ENCODE measurements around the gene PPP1R12B.

Gene PPP1R12B

DNA sequence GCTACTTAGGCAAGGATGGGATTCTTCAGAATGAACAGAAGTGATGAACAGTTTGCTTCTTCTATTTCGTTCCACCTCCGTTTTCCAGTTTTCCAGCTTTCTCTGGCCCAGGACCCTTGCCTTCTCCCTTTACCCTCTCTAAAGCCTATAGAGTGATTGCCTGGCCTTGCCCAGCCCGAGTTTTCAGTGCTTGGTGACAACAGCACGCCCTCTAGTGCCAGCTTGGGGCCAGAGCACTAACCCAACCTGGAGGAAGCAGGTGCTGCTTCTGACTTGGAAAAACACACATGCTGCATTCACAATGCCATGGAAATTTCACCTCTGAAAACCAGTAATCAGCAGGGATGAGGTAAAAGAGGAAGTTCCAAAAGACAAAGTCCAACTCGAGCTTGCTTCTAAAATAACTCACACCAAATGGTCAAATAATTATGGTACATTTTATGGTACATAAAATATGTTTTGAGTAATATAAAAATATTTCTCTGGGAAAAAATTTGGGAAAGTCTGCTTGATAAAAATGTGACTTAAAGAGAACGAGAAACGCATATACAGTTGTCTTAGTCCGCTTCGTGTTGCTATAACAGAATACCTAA is 32.8 kb upstream of the PPP1R12B start:
- DNase-seq (ENCODE audit: low spot score): peak; percentile 75
- no peak overlapping the region for H4K8ac ChIP-seq (ENCODE audit: low read depth, low read length)
- no peak overlapping the region for H3K23ac ChIP-seq (ENCODE audit: low read depth, low read length, poor library complexity)
- no peak overlapping the region for H3K9ac ChIP-seq (ENCODE audit: low read depth, low read length, poor library complexity)
- H2AK5ac ChIP-seq (ENCODE audit: low read depth, low read length): no peak overlapping the region
- no peak overlapping the region for H3K14ac ChIP-seq (ENCODE audit: low read length)
- no peak overlapping the region for H3K4me3 ChIP-seq (ENCODE audit: low read length in 2 of 2)
- no CpG with 5 or more reads among the region's 9 CpGs for WGBS, 2 donors (ENCODE audit: extremely low coverage in 2 of 2, insufficient read length in 2 of 2, insufficient replicate concordance in 1 of 2)
- no peak overlapping the region for H2BK15ac ChIP-seq (ENCODE audit: low read length)
- no peak overlapping the region for H2AFZ ChIP-seq (ENCODE audit: low read length)
- H2BK5ac ChIP-seq (ENCODE audit: low read length): no peak overlapping the region
- H3K18ac ChIP-seq (ENCODE audit: low read length): no peak overlapping the region
- no peak overlapping the region for H2BK120ac ChIP-seq (ENCODE audit: low read depth, low read length)
- H3K27ac ChIP-seq (replicated peaks; ENCODE audit: low read length): no peak overlapping the region
- no peak overlapping the region for H4K91ac ChIP-seq (ENCODE audit: low read depth, low read length, poor library complexity)
- H3K9me3 ChIP-seq (replicated peaks in 1 of 2; ENCODE audit: control insufficient read depth in 2 of 2, insufficient read depth in 1 of 2, low read depth in 1 of 2, low read length in 2 of 2): no peaks in the 10 kb centered on the region
- no peak overlapping the region for H3K4me2 ChIP-seq (ENCODE audit: insufficient read depth, low read length, poor library complexity, severe bottlenecking)
- H2BK12ac ChIP-seq (ENCODE audit: low read length): no peak overlapping the region
- H3K79me1 ChIP-seq (ENCODE audit: low read depth, low read length): no peaks in the 10 kb centered on the region
- no peaks in the 10 kb centered on the region for H3K4me1 ChIP-seq (ENCODE audit: control insufficient read depth in 2 of 2, insufficient read depth in 1 of 2, low read depth in 1 of 2, low read length in 2 of 2)
- H3K36me3 ChIP-seq (replicated peaks in 1 of 2; ENCODE audit: control insufficient read depth in 2 of 2, insufficient read depth in 2 of 2, low read length in 2 of 2): no peaks in the 10 kb centered on the region
- H3K27me3 ChIP-seq (ENCODE audit: control insufficient read depth in 3 of 3, insufficient read depth in 3 of 3, low read depth in 1 of 3, low read length in 3 of 3): peaks cover 0 to 26% (median 0%) of the 10 kb centered on the region in 3 experiments
- H3K4ac ChIP-seq (ENCODE audit: low read length): no peak overlapping the region

GRCh38 chr1:202316186-202316585 is 32.3 kb upstream of the PPP1R12B start:
- Histone ChIP-seq H3K27me3 (ENCODE audit: control insufficient read depth in 3 of 3, insufficient read depth in 3 of 3, low read depth in 1 of 3, low read length in 3 of 3) (peaks cover 0 to 32% (median 0%) of the 10 kb centered on the region in 3 experiments), H2BK120ac (ENCODE audit: low read depth, low read length) (no peak overlapping the region), H3K27ac (replicated peaks; ENCODE audit: low read length) (no peak overlapping the region), H3K4me3 (ENCODE audit: low read length in 2 of 2) (no peak overlapping the region), H2BK5ac (ENCODE audit: low read length) (no peak overlapping the region), H3K23ac (ENCODE audit: low read depth, low read length, poor library complexity) (no peak overlapping the region), H3K4me2 (ENCODE audit: insufficient read depth, low read length, poor library complexity, severe bottlenecking) (no peak overlapping the region), H2AFZ (ENCODE audit: low read length) (no peak overlapping the region), H2BK15ac (ENCODE audit: low read length) (no peak overlapping the region), H2BK12ac (ENCODE audit: low read length) (no peak overlapping the region), H3K9ac (ENCODE audit: low read depth, low read length, poor library complexity) (no peak overlapping the region), H3K9me3 (replicated peaks in 1 of 2; ENCODE audit: control insufficient read depth in 2 of 2, insufficient read depth in 1 of 2, low read depth in 1 of 2, low read length in 2 of 2) (no peaks in the 10 kb centered on the region), H3K36me3 (replicated peaks in 1 of 2; ENCODE audit: control insufficient read depth in 2 of 2, insufficient read depth in 2 of 2, low read length in 2 of 2) (no peaks in the 10 kb centered on the region), H4K8ac (ENCODE audit: low read depth, low read length) (no peak overlapping the region), H3K14ac (ENCODE audit: low read length) (no peak overlapping the region), H3K79me1 (ENCODE audit: low read depth, low read length) (no peaks in the 10 kb centered on the region), H2AK5ac (ENCODE audit: low read depth, low read length) (no peak overlapping the region), H3K4ac (ENCODE audit: low read length) (no peak overlapping the region), H3K18ac (ENCODE audit: low read length) (no peak overlapping the region), H3K4me1 (ENCODE audit: control insufficient read depth in 2 of 2, insufficient read depth in 1 of 2, low read depth in 1 of 2, low read length in 2 of 2) (no peaks in the 10 kb centered on the region), H4K91ac (ENCODE audit: low read depth, low read length, poor library complexity) (no peak overlapping the region)
- no peak for DNase-seq (ENCODE audit: low spot score)

GRCh38 chr1:202317941-202318925 is 30.3 kb upstream of the PPP1R12B start:
- Histone ChIP-seq H2AK5ac (ENCODE audit: low read depth, low read length) (peak overlapping the region; percentile 57), H4K91ac (ENCODE audit: low read depth, low read length, poor library complexity) (no peak overlapping the region), H2BK12ac (ENCODE audit: low read length) (peak overlapping the region; percentile 63), H3K4ac (ENCODE audit: low read length) (no peak overlapping the region), H3K4me3 (ENCODE audit: low read length in 2 of 2) (no peak overlapping the region), H3K4me1 (ENCODE audit: control insufficient read depth in 2 of 2, insufficient read depth in 1 of 2, low read depth in 1 of 2, low read length in 2 of 2) (no peaks in the 10 kb centered on the region), H3K9ac (ENCODE audit: low read depth, low read length, poor library complexity) (no peak overlapping the region), H3K9me3 (replicated peaks in 1 of 2; ENCODE audit: control insufficient read depth in 2 of 2, insufficient read depth in 1 of 2, low read depth in 1 of 2, low read length in 2 of 2) (no peaks in the 10 kb centered on the region), H2AFZ (ENCODE audit: low read length) (no peak overlapping the region), H3K27me3 (ENCODE audit: control insufficient read depth in 3 of 3, insufficient read depth in 3 of 3, low read depth in 1 of 3, low read length in 3 of 3) (peaks cover 0 to 40% (median 0%) of the 10 kb centered on the region in 3 experiments), H3K36me3 (replicated peaks in 1 of 2; ENCODE audit: control insufficient read depth in 2 of 2, insufficient read depth in 2 of 2, low read length in 2 of 2) (no peaks in the 10 kb centered on the region), H3K79me1 (ENCODE audit: low read depth, low read length) (no peaks in the 10 kb centered on the region), H2BK120ac (ENCODE audit: low read depth, low read length) (peak overlapping the region; percentile 16), H3K27ac (replicated peaks; ENCODE audit: low read length) (no peak overlapping the region), H3K18ac (ENCODE audit: low read length) (peak overlapping the region; percentile 35), H3K23ac (ENCODE audit: low read depth, low read length, poor library complexity) (peak overlapping the region; percentile 61), H2BK5ac (ENCODE audit: low read length) (no peak overlapping the region), H3K14ac (ENCODE audit: low read length) (peak overlapping the region; percentile 42), H4K8ac (ENCODE audit: low read depth, low read length) (no peak overlapping the region), H3K4me2 (ENCODE audit: insufficient read depth, low read length, poor library complexity, severe bottlenecking) (no peak overlapping the region), H2BK15ac (ENCODE audit: low read length) (peak overlapping the region; percentile 51)
- no CpG with 5 or more reads among the region's 52 CpGs for WGBS, 2 donors (ENCODE audit: extremely low coverage in 2 of 2, insufficient read length in 2 of 2, insufficient replicate concordance in 1 of 2)
- DNase-seq (ENCODE audit: low spot score): no peak

- Histone ChIP-seq H3K27me3 (ENCODE audit: control insufficient read depth in 3 of 3, insufficient read depth in 3 of 3, low read depth in 1 of 3, low read length in 3 of 3) (peaks cover 0 to 46% (median 0%) of the 10 kb centered on the region in 3 experiments), H2BK15ac (ENCODE audit: low read length) (no peak overlapping the region), H3K9ac (ENCODE audit: low read depth, low read length, poor library complexity) (no peak overlapping the region), H4K8ac (ENCODE audit: low read depth, low read length) (no peak overlapping the region), H2BK120ac (ENCODE audit: low read depth, low read length) (no peak overlapping the region), H2BK5ac (ENCODE audit: low read length) (no peak overlapping the region), H3K14ac (ENCODE audit: low read length) (no peak overlapping the region), H3K4me2 (ENCODE audit: insufficient read depth, low read length, poor library complexity, severe bottlenecking) (no peak overlapping the region), H4K91ac (ENCODE audit: low read depth, low read length, poor library complexity) (no peak overlapping the region), H3K4ac (ENCODE audit: low read length) (no peak overlapping the region), H3K36me3 (replicated peaks in 1 of 2; ENCODE audit: control insufficient read depth in 2 of 2, insufficient read depth in 2 of 2, low read length in 2 of 2) (no peaks in the 10 kb centered on the region), H3K79me1 (ENCODE audit: low read depth, low read length) (no peaks in the 10 kb centered on the region), H3K18ac (ENCODE audit: low read length) (no peak overlapping the region), H2BK12ac (ENCODE audit: low read length) (no peak overlapping the region), H3K27ac (replicated peaks; ENCODE audit: low read length) (no peak overlapping the region), H2AFZ (ENCODE audit: low read length) (no peak overlapping the region), H3K23ac (ENCODE audit: low read depth, low read length, poor library complexity) (peak overlapping the region; percentile 6), H3K4me1 (ENCODE audit: control insufficient read depth in 2 of 2, insufficient read depth in 1 of 2, low read depth in 1 of 2, low read length in 2 of 2) (no peaks in the 10 kb centered on the region), H3K9me3 (replicated peaks in 1 of 2; ENCODE audit: control insufficient read depth in 2 of 2, insufficient read depth in 1 of 2, low read depth in 1 of 2, low read length in 2 of 2) (no peaks in the 10 kb centered on the region), H3K4me3 (ENCODE audit: low read length in 2 of 2) (no peak overlapping the region), H2AK5ac (ENCODE audit: low read depth, low read length) (no peak overlapping the region)
- no peak for DNase-seq (ENCODE audit: low spot score)
- no CpG with 5 or more reads among the region's 4 CpGs for WGBS, 2 donors (ENCODE audit: extremely low coverage in 2 of 2, insufficient read length in 2 of 2, insufficient replicate concordance in 1 of 2)
These were observed 29.0 kb upstream of the PPP1R12B start for GRCh38 chr1:202319381-202320080.

Measured in neuronal stem cell (in vitro differentiated cells).